ENCODE measurements around the gene ELF1.
"Not testable (repeated sequence)": the region's sequence is repeated elsewhere in the genome, so short reads cannot be mapped to it uniquely, and the experiment has no call there.

The ELF1 gene
- total RNA-seq = 297 to 409 reads per million in 2 donors

- peak; percentile 28 for DNase-seq
Observed at GRCh38 chr13:41019011-41019487, at the start of gene ELF1. TSS of gene ELF1 (minus strand) at chr13:41019316. CDS start at chr13:40982054, 37,262 bp downstream.

- no peak for DNase-seq
Observed at GRCh38 chr13:41065078-41065477, 46.0 kb upstream of the ELF1 start.

- no peak for DNase-seq
Observed at GRCh38 chr13:41064493-41064892, 45.4 kb upstream of the ELF1 start.

GRCh38 chr13:41061914-41062837 lies 43.1 kb upstream of the ELF1 start:
- no peak for DNase-seq

- DNase-seq = peak; percentile 79
Observed at GRCh38 chr13:41061075-41061913, 42.2 kb upstream of the ELF1 start, which contains the start of gene WBP4. TSS of gene WBP4 (plus strand) at chr13:41061509. CDS start at chr13:41061674, 165 bp downstream.

- peak; percentile 82 for DNase-seq
Observed at GRCh38 chr13:41060724-41061074, 41.6 kb upstream of the ELF1 start.

GRCh38 chr13:41060082-41060723 lies 41.1 kb upstream of the ELF1 start:
- DNase-seq = peak; percentile 57

GRCh38 chr13:41059456-41060081 lies 40.5 kb upstream of the ELF1 start:
- DNase-seq = no peak

GRCh38 chr13:41058295-41059070 lies 39.4 kb upstream of the ELF1 start:
- no peak for DNase-seq

GRCh38 chr13:41056826-41057711 lies 38.0 kb upstream of the ELF1 start:
- no peak for DNase-seq

- no peak for DNase-seq
Observed at GRCh38 chr13:41056194-41056593, 37.1 kb upstream of the ELF1 start.

- DNase-seq = no peak
Observed at GRCh38 chr13:41054919-41055619, 36.0 kb upstream of the ELF1 start.

- peak; percentile 6 for DNase-seq
Observed at GRCh38 chr13:41054212-41054877, 35.2 kb upstream of the ELF1 start.

- DNase-seq = no peak
Observed at GRCh38 chr13:41053384-41053826, 34.3 kb upstream of the ELF1 start.

- no peak for DNase-seq
Observed at GRCh38 chr13:41052441-41052840, 33.3 kb upstream of the ELF1 start.

GRCh38 chr13:41049480-41050440 lies 30.6 kb upstream of the ELF1 start:
- no peak for DNase-seq

GRCh38 chr13:41048640-41049039 lies 29.5 kb upstream of the ELF1 start:
- no peak for DNase-seq

GRCh38 chr13:41042419-41042818 lies 23.3 kb upstream of the ELF1 start:
- DNase-seq = not testable (repeated sequence)

Measured in T-helper 9 cell (primary cell).